ENCODE data around the gene OR6C2. TPM values are rescaled to one million over a fixed set of nuclear protein-coding genes. Genes with fewer than 3 reads are reported as not detected.
"Not testable (repeated sequence)": the region's sequence is repeated elsewhere in the genome, so short reads cannot be mapped to it uniquely, and the experiment has no call there.

Gene OR6C2
- total RNA-seq, 1 donor = not detected

- TF ChIP-seq CTCF (IDR thresholded peaks at IDR 0.05; ENCODE audit: extremely low read depth, low read depth, low read length) = no peak
- Histone ChIP-seq H4K20me1 (ENCODE audit: insufficient read depth, low read length) (no peaks in the 10 kb centered on the region), H3K4me1 (ENCODE audit: insufficient read depth, low read length) (no peaks in the 10 kb centered on the region), H3K4me3 (ENCODE audit: insufficient read depth, low read length) (no peak overlapping the region), H3K36me3 (ENCODE audit: insufficient read depth, low read length) (no peaks in the 10 kb centered on the region), H3K4me2 (ENCODE audit: insufficient read depth, low read length) (no peak overlapping the region), H3K27me3 (ENCODE audit: insufficient read depth, low read length) (no peaks in the 10 kb centered on the region), H3K27ac (ENCODE audit: low read depth, low read length) (no peak overlapping the region), H2AFZ (ENCODE audit: low read length) (no peak overlapping the region), H3K79me2 (ENCODE audit: insufficient read depth, low read length) (no peaks in the 10 kb centered on the region), H3K9me3 (ENCODE audit: low read depth, low read length) (no peaks in the 10 kb centered on the region)
- no peak for DNase-seq (ENCODE audit: insufficient read length, low spot score, missing footprints)
Measured at GRCh38 chr12:55469291-55469690, 25.4 kb downstream of the OR6C2 start.

- H3K4me3 ChIP-seq (ENCODE audit: insufficient read depth, low read length) = no peak within 1 kb of the TSS
- TF ChIP-seq CTCF (IDR thresholded peaks at IDR 0.05; ENCODE audit: extremely low read depth, low read depth, low read length) = no peak
- no peak for DNase-seq (ENCODE audit: insufficient read length, low spot score, missing footprints)
- no peaks in the 10 kb centered on the region for H3K27me3 ChIP-seq (ENCODE audit: insufficient read depth, low read length)
- no peak within 1 kb of the TSS for H3K4me2 ChIP-seq (ENCODE audit: insufficient read depth, low read length)
- no peaks in the 10 kb centered on the region for H3K4me1 ChIP-seq (ENCODE audit: insufficient read depth, low read length)
- H3K79me2 ChIP-seq (ENCODE audit: insufficient read depth, low read length) = no peaks in the 10 kb centered on the region
- no peaks in the 10 kb centered on the region for H4K20me1 ChIP-seq (ENCODE audit: insufficient read depth, low read length)
- H3K36me3 ChIP-seq (ENCODE audit: insufficient read depth, low read length) = no peaks in the 10 kb centered on the region
- no peak within 1 kb of the TSS for H3K27ac ChIP-seq (ENCODE audit: low read depth, low read length)
- H3K9me3 ChIP-seq (ENCODE audit: low read depth, low read length) = no peaks in the 10 kb centered on the region
- no peak within 1 kb of the TSS for H2AFZ ChIP-seq (ENCODE audit: low read length)
Measured at GRCh38 chr12:55470088-55470829, 26.4 kb downstream of the OR6C2 start, which contains the start of gene OR6C70. OR6C70 (minus strand) TSS chr12:55470138; CDS start chr12:55470138, 0 bp downstream.

GRCh38 chr12:55472264-55472663 lies 28.4 kb downstream of the OR6C2 start:
- no peaks in the 10 kb centered on the region for H3K4me1 ChIP-seq (ENCODE audit: insufficient read depth, low read length)
- H4K20me1 ChIP-seq (ENCODE audit: insufficient read depth, low read length) = no peaks in the 10 kb centered on the region
- TF ChIP-seq CTCF (IDR thresholded peaks at IDR 0.05; ENCODE audit: extremely low read depth, low read depth, low read length) = no peak
- H3K27ac ChIP-seq (ENCODE audit: low read depth, low read length) = no peak overlapping the region
- DNase-seq (ENCODE audit: insufficient read length, low spot score, missing footprints) = no peak
- no peaks in the 10 kb centered on the region for H3K27me3 ChIP-seq (ENCODE audit: insufficient read depth, low read length)
- no peaks in the 10 kb centered on the region for H3K79me2 ChIP-seq (ENCODE audit: insufficient read depth, low read length)
- no peak overlapping the region for H3K4me2 ChIP-seq (ENCODE audit: insufficient read depth, low read length)
- no peaks in the 10 kb centered on the region for H3K36me3 ChIP-seq (ENCODE audit: insufficient read depth, low read length)
- H3K4me3 ChIP-seq (ENCODE audit: insufficient read depth, low read length) = no peak overlapping the region
- no peaks in the 10 kb centered on the region for H3K9me3 ChIP-seq (ENCODE audit: low read depth, low read length)
- no peak overlapping the region for H2AFZ ChIP-seq (ENCODE audit: low read length)

- H4K20me1 ChIP-seq (ENCODE audit: insufficient read depth, low read length); H3K36me3 ChIP-seq (ENCODE audit: insufficient read depth, low read length); H3K27me3 ChIP-seq (ENCODE audit: insufficient read depth, low read length); H3K9me3 ChIP-seq (ENCODE audit: low read depth, low read length); DNase-seq (ENCODE audit: insufficient read length, low spot score, missing footprints); H3K4me3 ChIP-seq (ENCODE audit: insufficient read depth, low read length); H3K4me1 ChIP-seq (ENCODE audit: insufficient read depth, low read length); H3K27ac ChIP-seq (ENCODE audit: low read depth, low read length); H3K4me2 ChIP-seq (ENCODE audit: insufficient read depth, low read length); H3K79me2 ChIP-seq (ENCODE audit: insufficient read depth, low read length); H2AFZ ChIP-seq (ENCODE audit: low read length): not testable (repeated sequence)
Measured at GRCh38 chr12:55479136-55479535, 35.3 kb downstream of the OR6C2 start.

- not testable (repeated sequence) for H3K4me3 ChIP-seq (ENCODE audit: insufficient read depth, low read length); H4K20me1 ChIP-seq (ENCODE audit: insufficient read depth, low read length); H3K9me3 ChIP-seq (ENCODE audit: low read depth, low read length)
Measured at GRCh38 chr12:55484284-55484683, 40.4 kb downstream of the OR6C2 start.

More at GRCh38 chr12:55484284-55484683, 40.4 kb downstream of the OR6C2 start:
- H3K4me1 ChIP-seq (ENCODE audit: insufficient read depth, low read length); H2AFZ ChIP-seq (ENCODE audit: low read length); H3K79me2 ChIP-seq (ENCODE audit: insufficient read depth, low read length); H3K4me2 ChIP-seq (ENCODE audit: insufficient read depth, low read length); H3K27ac ChIP-seq (ENCODE audit: low read depth, low read length); H3K36me3 ChIP-seq (ENCODE audit: insufficient read depth, low read length); H3K27me3 ChIP-seq (ENCODE audit: insufficient read depth, low read length); DNase-seq (ENCODE audit: insufficient read length, low spot score, missing footprints): not testable (repeated sequence)
